OCI-LY3 (cell line): Measurements from ENCODE around the gene SLC25A25.

Experiments used
- CTCF ChIP-seq: fragments of 200-600, 300-600 bp; sonication (generic); IDR thresholded peaks from 2 replicates; pipeline ENCODE4 v1.5.1; 2014; ENCODE audit warnings: antibody characterized with exemption, low read length, low read depth
- EZH2phosphoT487 ChIP-seq: fragments of 200-600 bp; shearing (Covaris generic); IDR thresholded peaks from 2 replicates; pipeline ENCODE4 v1.6.1; 2018; ENCODE audit warnings: antibody characterized with exemption, mixed run types, low read depth

GRCh38 chr9:128153947-128154695 lies 86.1 kb downstream of the SLC25A25 start:
- TF ChIP-seq CTCF: no peak
- no peak for TF ChIP-seq EZH2phosphoT487
